Mononuclear cell (primary cell): ENCODE results near the gene DZIP3. TPM values are rescaled to one million over a fixed set of nuclear protein-coding genes. Genes with fewer than 3 reads are reported as not detected.

ENCODE experiments used
- H3K27me3 ChIP-seq: 2 replicates; pipeline ENCODE4 v1.6.0; 2011; ENCODE audit warnings: low read length, control low read depth; ENCODE audit not compliant: insufficient read depth
- H3K4me1 ChIP-seq: 2 replicates; pipeline ENCODE4 v1.5.1; 2011; ENCODE audit warnings: mild to moderate bottlenecking, low read length, control low read depth; ENCODE audit not compliant: insufficient read depth
- H3K4me3 ChIP-seq: 2 replicates; pipeline ENCODE4 v1.5.1; 2011; ENCODE audit warnings: mild to moderate bottlenecking, low read length, moderate library complexity
- H3K9me3 ChIP-seq: 2 replicates; pipeline ENCODE4 v1.5.1; 2011; ENCODE audit warnings: low read depth, mild to moderate bottlenecking, control low read depth, low read length
- total RNA-seq: library from RNA; depleted of rRNA; stranded (reverse); fragments of >200 nt; gene quantifications from one replicate; pipeline ENCODE4 v1.2.3, GENCODE V29; 2012

DZIP3 gene
- total RNA-seq, 1 donor: 9.2 TPM

GRCh38 chr3:108713009-108713516 lies 123.5 kb downstream of the DZIP3 start:
- Histone ChIP-seq H3K4me1 (no peaks in the 10 kb centered on the region), H3K4me3 (no peak overlapping the region), H3K9me3 (no peaks in the 10 kb centered on the region), H3K27me3 (no peaks in the 10 kb centered on the region)

GRCh38 chr3:108713816-108714215 lies 124.3 kb downstream of the DZIP3 start:
- H3K9me3 ChIP-seq: no peaks in the 10 kb centered on the region

GRCh38 chr3:108718454-108718853 lies 128.9 kb downstream of the DZIP3 start:
- Histone ChIP-seq H3K27me3 (no peaks in the 10 kb centered on the region), H3K4me3 (no peak overlapping the region), H3K4me1 (no peaks in the 10 kb centered on the region), H3K9me3 (no peaks in the 10 kb centered on the region)

More at GRCh38 chr3:108713816-108714215, 124.3 kb downstream of the DZIP3 start:
- H3K27me3 ChIP-seq: no peaks in the 10 kb centered on the region
- H3K4me3 ChIP-seq: no peak overlapping the region
- H3K4me1 ChIP-seq: no peaks in the 10 kb centered on the region

- Histone ChIP-seq H3K27me3 (no peaks in the 10 kb centered on the region), H3K9me3 (no peaks in the 10 kb centered on the region), H3K4me1 (no peaks in the 10 kb centered on the region), H3K4me3 (no peak overlapping the region)
Observed at GRCh38 chr3:108719178-108719806, 129.8 kb downstream of the DZIP3 start.

- Histone ChIP-seq H3K4me3 (no peak overlapping the region), H3K4me1 (no peaks in the 10 kb centered on the region), H3K27me3 (no peaks in the 10 kb centered on the region), H3K9me3 (no peaks in the 10 kb centered on the region)
Observed at GRCh38 chr3:108722724-108723123, 133.2 kb downstream of the DZIP3 start.

- no peaks in the 10 kb centered on the region for H3K27me3 ChIP-seq
Observed at GRCh38 chr3:108724101-108724500, 134.6 kb downstream of the DZIP3 start.

DNA sequence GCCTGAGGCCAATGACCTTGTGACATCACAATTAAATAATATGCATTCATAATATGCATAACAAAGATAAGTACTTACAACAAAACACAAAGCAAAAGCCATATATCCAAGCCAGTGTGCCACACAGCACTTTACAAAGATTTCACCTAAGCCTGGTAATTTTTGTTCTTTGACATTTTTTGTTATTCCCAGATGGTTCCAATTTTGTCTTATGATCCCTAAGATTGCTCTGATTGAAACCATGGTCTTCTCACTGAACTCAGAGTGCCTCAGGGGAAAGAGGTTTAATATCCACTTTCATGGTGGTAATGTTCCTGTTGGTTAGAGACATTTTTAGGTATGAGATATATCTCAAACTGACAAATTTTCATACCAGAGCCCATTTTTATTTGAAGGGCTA lies 138.6 kb downstream of the DZIP3 start:
- Histone ChIP-seq H3K27me3 (no peaks in the 10 kb centered on the region), H3K9me3 (no peaks in the 10 kb centered on the region), H3K4me3 (no peak overlapping the region), H3K4me1 (no peaks in the 10 kb centered on the region)

More at GRCh38 chr3:108724101-108724500, 134.6 kb downstream of the DZIP3 start:
- no peak overlapping the region for H3K4me3 ChIP-seq
- no peaks in the 10 kb centered on the region for H3K9me3 ChIP-seq
- H3K4me1 ChIP-seq: no peaks in the 10 kb centered on the region

- Histone ChIP-seq H3K4me3 (no peak overlapping the region), H3K27me3 (no peaks in the 10 kb centered on the region)
Observed at GRCh38 chr3:108728934-108729333, 139.4 kb downstream of the DZIP3 start.

GRCh38 chr3:108736821-108737220 lies 147.3 kb downstream of the DZIP3 start:
- Histone ChIP-seq H3K27me3 (no peaks in the 10 kb centered on the region), H3K4me3 (no peak overlapping the region), H3K9me3 (no peaks in the 10 kb centered on the region), H3K4me1 (no peaks in the 10 kb centered on the region)

More at GRCh38 chr3:108728934-108729333, 139.4 kb downstream of the DZIP3 start:
- no peaks in the 10 kb centered on the region for H3K9me3 ChIP-seq
- no peaks in the 10 kb centered on the region for H3K4me1 ChIP-seq

GRCh38 chr3:108742929-108743328 lies 153.4 kb downstream of the DZIP3 start:
- no peak overlapping the region for H3K4me3 ChIP-seq
- H3K9me3 ChIP-seq: no peaks in the 10 kb centered on the region
- H3K4me1 ChIP-seq: no peaks in the 10 kb centered on the region
- H3K27me3 ChIP-seq: no peaks in the 10 kb centered on the region

Other genes starting within 250 kb of the DZIP3 start
- 0.84 TPM for gene MYH15, start 79.1 kb upstream of the DZIP3 start, total RNA-seq
- 8.2 TPM for gene CIP2A, start 284 bp upstream of the DZIP3 start, total RNA-seq
- gene RETNLB, start 167.7 kb downstream of the DZIP3 start, total RNA-seq: not detected
- 147 TPM for gene TRAT1, start 233.1 kb downstream of the DZIP3 start, total RNA-seq